HG02642 (cell line): ENCODE measurements around the gene RNF227.
A peak's percentile ranks its signal among the peaks of the same experiment; 100 is the strongest.

Source experiments
- ATAC-seq: cut with Tn5 transposase; IDR thresholded peaks from one replicate; pipeline ENCODE4 v1.9.1; 2021; ENCODE audit warnings: mild to moderate bottlenecking; ENCODE audit not compliant: unreplicated experiment, poor library complexity

RNF227 gene

DNA sequence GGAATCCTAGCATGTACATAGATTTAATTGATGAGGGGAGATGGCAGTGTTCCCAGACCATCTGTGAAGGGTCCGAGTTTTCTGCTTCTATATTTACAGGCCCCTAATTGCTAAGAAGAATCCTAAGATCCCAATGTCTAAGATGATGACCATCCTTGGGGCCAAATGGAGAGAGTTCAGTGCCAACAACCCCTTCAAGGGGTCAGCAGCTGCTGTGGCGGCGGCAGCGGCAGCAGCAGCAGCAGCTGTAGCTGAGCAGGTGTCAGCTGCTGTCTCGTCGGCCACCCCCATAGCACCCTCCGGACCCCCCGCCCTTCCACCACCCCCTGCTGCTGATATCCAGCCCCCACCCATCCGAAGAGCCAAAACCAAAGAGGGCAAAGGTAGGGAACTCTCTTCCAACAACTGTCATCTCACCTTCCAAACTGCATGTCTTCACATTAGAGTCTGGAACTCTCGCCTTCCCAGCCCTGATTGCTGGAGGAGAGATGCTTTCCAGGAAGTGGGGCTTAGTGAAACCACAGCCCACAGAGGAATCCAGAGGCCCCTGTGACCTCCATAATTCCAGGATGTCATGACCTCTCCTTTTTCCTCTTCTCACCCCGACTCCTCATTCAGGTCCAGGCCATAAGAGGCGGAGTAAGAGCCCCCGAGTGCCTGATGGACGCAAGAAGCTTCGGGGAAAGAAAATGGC, 22.8 kb downstream of the RNF227 start:
- ATAC-seq: no peak

DNA sequence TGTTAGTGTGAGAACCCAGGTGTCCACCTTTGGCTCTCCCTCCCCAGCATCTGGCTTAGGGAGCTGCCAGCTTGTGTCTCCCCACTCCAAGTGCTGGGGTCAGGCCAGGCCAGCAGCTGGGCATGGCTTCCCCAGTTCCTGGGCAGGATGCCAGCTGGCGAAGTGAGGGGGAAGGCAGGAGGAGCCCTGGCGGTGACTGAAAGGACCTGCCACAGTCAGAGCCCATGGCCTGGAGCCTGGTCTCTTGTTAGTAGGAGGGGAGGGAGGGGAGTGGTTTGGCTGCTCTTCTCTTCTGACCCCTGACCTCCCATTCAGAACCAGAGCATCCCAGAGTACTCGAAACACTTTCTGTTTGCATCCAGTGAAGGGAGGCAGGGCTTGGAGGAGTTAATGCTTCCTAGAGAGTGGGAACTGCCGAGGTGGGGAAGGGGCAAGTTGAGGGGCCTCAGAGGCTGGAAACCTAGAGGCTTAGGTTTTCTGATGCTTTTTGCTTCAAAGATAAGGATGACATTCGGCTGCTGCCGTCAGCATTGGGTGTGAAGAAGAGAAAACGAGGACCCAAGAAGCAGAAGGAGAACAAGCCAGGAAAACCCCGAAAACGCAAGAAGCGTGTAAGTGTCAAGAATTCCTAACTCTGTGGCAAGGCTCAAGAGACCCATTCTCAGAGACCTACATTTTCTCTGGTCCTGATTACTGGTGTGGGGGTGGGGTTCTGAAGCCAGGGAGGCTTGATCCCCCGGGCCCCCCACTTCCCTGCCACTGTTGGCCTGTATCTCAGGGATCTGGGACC, 26.7 kb downstream of the RNF227 start:
- ATAC-seq: no peak

DNA sequence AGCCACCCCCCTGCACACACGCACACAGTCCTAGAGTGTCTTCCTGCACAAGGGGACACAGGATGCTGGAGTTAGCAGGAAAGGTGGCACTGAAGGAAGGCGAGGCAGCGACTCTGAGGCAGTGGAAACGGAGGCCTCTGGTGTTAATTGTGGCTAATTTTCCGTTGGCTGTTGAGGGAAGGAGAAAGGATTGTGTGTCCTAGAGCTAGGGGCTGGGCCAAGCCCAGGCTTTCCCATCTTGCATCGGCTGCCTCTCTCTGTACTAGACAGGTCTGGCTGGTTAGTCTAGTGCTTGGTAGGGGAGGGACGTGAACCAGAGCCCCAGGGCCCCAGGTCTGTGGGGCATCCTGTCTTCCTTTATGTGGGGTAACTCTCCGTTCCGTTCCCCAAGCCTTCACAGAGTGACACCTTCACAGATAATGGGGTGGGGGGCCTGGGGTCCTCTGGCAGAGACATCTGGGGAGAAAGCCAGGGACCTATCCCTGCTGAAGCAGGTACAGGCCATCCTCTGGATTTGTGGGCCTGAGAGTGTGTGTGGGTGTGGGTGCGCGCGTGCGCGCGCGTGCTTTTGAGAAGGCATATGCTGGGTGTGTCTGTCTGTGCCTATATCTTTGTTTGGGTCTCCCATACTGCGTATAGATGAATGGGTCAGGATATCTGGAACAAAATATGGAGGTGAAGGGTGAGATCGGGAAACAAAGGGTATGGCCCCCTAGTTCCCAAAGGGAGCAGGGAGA, 27.7 kb downstream of the RNF227 start, which contains the start of gene CHD3:
Gene CHD3 (plus strand): TSS at position 606 of the 737 bp plus-strand sequence. CDS start 212 bp downstream, outside the sequence.
- no peak for ATAC-seq

DNA sequence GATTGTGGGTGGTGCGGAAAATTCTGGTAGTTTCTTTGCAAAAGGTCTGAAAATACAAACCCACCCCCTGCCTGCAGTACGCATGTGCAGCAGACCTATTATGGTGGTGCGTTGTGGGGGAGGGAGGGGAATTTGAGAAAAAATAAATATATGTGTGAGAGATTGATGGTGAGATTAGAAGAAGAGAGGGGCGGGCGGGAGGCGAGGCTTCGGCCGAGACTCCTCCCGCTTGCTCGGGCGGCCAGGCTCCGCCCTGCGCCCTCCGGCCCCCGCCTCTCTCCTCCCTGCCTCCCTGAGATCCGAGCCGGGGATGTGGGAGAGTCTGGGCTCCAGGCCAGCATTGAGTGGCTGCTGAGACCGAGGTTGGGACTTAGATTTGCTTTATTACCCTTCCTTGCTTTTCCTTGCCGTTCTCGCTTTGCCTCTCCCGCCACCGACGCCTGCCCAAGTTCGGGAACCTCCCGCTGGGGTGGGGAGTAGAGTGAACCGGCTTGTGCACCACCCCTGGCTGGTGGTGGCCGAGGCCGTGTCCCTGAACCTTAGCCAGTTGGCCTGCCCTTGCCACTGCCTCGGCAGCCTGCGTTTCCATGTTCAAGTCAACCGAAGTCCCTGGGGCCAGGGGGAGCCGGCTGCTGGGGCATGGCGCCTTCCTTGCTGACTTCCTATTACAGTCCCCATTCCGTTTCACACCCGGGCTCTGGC, 28.5 kb downstream of the RNF227 start:
- ATAC-seq: peak; percentile 54

DNA sequence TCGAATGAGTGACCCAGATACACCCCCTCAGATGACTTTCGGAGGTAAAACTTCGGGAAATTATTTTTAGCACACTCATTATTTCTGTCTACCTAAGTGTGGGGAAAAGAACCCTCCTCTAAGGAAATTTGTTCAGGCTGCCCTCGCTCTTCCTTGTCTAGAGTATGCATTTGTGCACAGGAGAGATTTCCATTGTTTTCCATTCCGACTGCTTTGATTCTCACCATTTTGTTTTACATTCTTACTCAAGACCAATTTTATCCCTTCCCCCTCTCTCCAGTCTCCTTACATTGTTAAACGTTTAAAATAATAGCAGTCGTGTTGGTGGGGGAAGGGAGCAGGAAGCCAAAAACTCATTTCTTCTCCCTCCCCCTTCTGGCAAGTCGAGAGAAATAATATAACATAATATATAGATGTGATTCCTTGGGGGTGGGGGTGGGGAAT, 29.0 kb downstream of the RNF227 start:
- no peak for ATAC-seq

DNA sequence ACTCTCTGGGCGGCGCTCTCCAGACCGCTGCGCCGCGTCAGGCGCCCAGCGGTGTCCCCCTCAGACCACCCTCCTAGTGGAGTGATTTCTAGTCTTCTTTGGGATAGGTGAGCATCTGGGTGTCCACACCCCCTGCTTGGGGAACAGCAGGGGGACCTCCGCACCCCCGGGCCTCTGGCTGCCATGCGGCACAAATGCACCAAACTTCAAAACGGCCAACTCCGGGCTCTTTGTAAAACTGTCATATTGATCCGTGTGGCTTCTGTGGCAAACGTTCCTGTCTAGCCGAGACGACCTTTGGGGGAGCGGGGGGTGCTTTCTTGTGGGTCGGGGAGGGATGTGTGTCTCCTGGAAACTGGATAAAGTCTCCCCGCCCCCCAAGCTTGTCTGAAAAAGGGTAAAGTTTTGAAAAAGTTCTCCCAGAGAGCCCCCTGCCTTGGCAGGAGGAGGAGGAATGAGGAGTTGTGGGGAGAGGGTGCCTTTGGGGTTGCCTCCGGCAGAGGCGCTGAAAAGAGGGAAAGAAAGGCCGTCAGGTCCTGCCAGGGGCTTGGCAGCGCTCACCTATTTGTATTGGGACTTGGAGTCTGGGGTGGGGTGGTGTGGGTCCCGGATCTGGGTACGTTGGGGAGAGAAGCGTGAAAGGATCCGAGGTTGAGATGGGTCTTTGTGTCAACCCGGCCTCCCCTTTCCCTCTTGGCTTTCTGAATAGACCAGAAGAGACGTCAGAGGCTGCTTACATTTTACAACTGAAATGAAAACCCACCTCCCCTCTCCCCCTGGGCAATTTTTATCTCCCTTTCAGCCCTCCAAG, 29.7 kb downstream of the RNF227 start:
- peak; percentile 21 for ATAC-seq

DNA sequence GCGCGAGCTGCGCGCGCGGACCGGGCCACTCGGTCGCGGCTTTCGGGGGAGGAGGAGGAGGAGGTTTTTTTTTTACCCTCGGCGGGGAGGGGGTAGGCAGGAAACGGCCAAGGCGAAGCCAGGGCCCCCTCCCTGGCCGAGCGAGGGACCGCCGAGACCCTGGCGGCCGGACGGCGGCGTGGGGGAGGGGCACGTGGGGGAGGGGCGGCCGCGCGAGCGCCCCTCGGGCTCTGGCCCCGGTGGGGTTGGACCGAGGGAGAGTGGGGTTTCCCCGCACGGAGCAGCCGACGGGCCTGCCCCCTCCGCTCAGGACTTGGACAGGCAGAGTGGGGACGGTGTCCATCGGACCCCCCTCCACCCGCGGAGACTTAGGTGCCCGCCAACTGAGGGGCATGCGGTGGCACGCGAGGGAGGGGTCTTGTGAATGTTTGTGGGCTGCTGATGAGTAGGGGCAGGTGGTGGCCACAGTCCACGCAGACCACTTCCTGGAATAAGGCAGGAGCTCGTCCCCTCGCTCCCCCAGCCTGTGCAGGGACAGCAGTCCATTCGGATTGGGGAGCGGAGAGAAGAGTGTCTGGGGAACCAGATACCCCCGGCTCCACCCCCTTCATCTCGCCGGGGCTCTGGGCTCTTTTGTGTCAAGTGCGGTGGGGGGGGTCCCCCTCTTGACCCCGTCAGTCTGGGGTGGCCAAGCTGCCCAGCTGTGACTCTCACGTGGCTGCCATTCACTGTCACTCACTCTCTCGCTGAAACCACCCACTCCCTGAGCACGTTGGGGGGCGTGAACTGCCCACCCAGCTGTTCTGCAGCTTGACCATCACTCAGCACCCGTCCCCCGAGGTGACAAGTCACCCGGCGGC, 30.5 kb downstream of the RNF227 start:
- ATAC-seq: peak; percentile 35

DNA sequence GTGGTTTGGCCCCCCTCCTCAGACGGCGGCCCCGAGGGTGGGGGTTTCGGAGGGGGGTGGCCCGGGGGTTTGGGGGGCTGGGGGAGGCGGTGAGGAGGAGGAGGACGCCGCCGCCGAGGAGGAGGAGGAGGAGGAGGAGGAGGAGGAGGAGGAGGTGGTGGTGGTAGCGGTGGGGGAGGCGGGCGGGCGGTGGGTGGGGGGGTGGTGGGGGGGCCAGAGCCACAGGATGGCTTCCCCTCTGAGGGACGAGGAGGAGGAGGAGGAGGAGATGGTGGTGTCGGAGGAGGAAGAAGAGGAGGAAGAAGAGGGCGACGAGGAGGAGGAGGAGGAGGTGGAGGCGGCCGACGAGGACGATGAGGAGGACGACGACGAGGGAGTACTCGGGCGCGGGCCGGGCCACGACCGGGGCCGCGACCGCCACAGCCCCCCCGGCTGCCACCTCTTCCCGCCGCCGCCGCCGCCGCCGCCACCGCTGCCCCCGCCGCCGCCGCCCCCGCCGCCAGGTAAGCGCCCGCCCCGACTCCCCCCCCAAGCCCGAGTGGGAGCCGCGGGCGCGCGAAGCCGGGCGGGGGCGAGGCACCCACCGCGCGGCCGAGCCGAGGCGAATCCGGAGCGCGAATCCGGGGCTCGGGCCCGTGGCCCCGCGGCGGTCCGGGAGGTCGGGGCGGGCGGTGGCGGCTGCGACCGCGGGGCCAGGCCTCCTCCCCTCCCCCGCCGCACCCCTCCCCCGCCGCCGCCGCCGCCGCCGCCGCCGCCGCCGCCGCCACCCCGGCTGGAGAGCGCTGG, 31.3 kb downstream of the RNF227 start:
- ATAC-seq: peak; percentile 5

DNA sequence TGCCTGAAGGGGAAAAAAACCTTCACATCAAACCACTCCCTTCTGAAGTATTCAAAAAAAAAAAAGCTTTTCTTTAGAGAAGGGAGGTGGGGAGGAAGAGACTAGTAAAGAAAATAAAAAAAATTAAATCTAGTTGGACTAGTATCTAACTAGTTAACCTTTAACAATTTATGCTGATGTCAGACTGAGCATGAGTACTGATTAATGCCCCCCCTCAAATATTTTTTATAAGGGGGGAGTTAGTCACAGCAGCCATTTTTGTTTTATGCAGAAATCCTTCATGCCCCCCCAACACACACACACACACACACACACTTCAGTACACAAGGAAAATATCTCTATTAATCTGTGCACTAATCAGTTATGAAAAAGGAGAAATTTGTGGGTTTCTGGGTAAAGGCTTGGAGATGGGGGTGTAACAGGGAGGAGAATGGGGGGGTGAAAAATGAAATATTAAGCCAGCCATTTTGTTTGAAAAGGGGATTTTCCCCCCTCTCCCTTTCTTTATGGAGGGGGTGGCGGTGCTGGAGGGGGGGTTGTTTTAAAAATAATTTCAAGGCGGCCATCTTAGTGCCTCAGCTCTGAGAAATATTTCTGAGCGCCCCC, 32.2 kb downstream of the RNF227 start:
- ATAC-seq: no peak

DNA sequence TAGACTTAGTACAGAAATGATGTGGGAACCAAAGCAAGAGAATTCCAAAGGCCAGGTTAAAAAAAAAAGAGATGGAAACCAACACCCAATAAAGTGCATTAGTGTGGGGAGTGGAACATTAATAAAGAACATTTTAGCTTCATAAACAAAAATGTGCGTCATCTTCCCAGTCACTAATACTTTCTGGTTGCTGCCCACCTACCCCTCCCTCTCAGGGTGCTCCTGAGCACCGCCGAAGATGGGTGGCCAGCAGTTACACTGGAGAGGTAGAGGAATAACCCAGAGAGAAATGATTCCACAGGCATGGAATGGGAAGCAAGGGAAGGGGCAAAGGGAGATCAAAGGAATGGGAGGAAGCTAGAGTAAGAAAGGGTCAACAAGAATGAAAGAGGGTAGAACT, 33.5 kb downstream of the RNF227 start:
- no peak for ATAC-seq

DNA sequence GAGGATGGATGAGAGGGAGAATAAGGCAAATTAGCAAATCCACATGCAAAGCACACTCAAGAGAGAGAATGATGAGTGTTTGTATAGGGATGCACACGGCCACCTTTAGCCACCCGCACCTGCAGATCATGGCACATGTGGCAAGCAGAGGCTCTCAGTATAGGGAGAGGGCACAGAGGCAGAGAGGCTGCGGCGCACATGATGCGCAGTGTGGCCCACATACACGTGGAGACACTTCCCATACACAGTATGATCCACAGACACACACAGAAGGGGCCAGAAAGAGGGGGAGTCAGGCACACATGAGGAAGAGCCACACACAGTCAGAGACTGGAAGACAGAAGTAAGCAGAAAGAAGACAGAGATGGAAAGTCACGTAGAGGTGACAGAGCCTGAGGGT, 34.0 kb downstream of the RNF227 start:
- no peak for ATAC-seq

DNA sequence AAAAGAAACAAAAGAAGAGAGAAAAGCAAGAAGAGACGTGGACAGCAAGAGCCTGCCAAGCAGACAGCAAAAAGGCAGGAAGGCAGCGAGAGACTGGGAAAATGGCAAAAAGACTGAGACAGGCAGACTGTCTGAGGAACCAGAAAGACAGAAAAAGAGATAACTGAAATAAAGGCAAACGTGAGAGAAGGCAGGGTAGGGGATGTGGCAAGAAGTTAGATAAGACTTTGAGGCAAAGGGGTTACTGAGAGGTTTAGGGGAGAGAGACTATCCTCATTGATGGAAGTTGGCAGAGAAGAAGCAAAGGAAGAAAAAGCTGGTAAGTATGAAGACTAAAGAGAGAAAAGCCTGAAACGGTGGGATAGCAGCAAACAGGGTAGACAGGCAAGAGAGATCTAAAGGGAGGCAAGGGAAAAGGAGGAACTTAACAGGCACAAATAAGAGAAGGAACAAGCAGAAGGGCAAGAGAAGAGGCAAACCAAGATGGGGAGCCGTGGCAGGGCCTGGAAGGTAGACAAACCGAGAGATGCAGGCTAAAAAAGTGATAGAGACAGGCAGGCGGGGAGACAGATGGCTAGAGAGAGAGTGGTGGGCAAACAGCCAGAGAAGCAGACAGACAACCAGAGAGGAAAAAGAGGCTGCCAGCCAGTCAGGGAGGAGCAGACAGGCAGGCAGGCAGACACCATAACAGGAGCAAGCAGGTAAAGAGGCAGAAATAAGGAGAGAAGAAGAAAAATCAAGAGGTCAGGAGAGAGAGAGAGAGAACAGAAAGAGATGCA, 34.6 kb downstream of the RNF227 start:
- ATAC-seq: no peak

DNA sequence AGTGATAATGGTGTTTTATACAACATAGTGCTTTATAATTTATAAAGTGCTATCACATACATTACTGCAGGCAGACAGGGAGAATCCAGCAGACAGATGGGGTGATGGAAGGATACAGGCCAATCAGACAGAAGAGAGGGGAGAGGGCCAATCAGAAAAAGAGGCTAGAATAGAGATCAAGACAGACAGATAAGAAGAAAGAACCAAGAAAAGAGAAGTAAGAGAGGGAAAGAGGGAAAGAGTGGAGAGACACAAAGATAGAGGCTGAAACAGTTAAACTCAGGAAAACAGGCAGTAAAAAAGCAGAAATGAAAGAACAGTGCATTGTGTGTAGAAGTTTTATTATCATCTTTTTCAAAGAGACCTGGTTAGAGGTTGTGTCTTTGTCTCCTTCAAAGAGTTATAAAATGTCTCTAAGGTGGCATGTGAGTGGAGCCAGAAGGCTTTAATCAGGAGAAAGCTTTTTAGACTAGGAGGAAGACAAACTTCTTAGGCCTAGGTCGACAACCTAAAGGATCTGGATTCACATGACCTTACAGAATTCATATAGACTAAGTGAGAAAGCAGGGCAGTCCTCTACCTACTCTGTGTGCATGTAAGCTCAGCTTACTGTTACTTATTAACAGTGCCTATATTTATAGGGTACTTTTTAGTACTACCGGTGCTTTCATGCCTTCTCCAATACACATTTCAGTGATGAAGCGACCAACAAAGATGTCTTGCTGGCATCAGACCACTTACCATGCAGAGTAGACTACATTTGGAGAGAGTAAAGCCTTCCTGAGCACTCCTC, 35.8 kb downstream of the RNF227 start:
- no peak for ATAC-seq

DNA sequence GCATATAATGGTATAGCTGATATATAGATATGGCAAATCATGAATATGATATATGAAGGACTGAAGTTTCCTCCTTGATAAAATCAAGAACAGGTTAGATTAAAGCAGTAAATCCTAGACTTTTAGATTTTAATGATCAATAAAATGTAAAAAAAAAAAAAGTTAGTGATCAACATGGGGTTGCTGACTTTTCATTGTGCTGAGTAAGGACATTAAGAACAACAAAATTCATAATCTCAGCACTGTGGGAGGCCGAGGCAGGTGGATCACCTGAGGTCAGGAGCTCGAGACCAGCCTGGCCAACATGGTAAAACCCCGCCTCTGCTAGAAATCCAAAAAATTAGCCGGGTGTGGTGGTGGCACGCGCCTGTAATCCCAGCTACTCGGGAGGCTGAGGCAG, 37.9 kb downstream of the RNF227 start:
- ATAC-seq: no peak

DNA sequence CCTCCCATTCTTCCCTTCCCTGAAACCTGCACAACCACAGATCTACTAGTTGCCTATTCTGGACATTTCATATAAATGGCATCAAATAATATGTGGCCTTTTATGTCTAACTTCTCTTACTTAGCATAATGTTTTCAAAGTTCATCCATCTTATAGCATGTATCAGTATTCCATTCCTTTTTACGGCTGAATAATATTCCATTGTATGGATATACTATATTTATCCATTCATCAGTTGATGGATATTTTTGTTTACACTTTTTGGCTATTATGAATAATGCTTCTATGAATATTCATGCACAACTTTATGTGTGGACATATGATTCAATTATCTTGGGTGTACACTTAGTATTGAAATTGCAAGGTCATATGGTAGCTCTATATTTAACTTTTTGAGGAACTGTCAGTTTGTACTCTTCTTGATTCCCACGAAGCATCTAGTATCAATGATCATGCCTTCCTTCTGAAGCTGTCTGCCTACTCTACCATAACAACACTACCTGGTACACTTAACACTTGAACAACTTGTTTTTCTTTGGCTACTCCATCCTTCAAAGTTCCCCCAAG, 40.2 kb downstream of the RNF227 start:
- no peak for ATAC-seq

DNA sequence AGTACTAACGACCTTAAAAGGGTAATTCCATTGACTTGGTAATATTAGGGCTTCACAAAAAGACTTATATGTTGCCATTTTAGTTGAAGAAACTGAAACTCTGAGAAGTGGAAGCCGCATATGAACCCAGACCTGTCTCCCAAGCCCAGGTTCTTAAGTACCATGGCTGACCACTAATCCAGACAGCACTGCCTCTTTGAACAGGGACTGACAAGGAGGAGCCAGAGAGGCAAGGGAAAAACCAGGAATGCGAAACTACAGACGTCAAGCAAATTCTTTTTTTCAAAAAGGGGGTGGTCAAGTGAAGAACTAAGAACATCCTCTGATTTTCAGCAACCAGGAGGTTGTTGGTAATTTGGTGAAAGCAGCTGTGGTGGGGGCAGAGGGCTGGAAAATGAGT, 43.0 kb downstream of the RNF227 start:
- no peak for ATAC-seq
